Medulla oblongata (tissue), 1 donor: ENCODE measurements around the gene ANKLE2.
"Not testable (repeated sequence)": the region's sequence is repeated elsewhere in the genome, so short reads cannot be mapped to it uniquely, and the experiment has no call there.

Source experiments
- DNase-seq: peaks from one replicate; pipeline ENCODE4 v3.0.0-alpha.2; 2015; ENCODE audit errors: extremely low spot score

The ANKLE2 gene

DNA sequence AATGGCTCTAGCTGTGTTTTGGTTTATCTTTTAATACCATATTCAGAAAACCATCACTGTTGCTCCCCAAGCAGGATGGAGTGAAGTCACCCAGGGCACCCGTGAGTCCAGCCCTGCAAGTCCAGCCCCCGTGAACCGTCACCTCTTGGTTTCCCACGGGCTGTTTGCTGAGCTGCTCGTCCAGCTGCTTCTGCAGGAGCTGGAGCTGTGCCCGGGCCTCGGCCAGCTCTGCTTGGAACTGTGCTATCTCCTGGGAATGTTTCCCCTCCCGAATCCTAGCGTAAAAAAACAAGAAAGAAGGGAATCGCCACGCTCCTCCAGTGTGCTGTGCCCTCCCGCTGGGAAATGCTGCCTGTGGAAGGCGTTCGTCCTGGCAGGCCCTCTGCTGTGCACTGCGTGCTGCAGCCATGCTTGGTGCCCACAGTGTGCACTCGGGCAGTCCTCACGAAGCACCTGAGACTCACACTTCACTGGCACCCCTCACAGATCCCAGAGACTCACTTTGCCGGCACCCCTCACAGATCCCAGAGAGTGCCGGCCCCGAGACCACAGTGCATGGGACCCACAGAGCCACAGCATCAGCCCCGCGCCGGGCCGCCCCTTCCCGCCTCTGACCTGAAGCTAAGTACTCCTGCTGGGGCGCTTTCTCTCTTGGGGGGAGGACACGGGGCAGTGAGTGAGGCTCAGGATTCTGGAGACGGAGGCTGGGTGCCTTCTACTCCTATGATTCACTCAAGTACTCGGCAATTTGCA is 15.4 kb upstream of the ANKLE2 start:
- DNase-seq: no peak

DNA sequence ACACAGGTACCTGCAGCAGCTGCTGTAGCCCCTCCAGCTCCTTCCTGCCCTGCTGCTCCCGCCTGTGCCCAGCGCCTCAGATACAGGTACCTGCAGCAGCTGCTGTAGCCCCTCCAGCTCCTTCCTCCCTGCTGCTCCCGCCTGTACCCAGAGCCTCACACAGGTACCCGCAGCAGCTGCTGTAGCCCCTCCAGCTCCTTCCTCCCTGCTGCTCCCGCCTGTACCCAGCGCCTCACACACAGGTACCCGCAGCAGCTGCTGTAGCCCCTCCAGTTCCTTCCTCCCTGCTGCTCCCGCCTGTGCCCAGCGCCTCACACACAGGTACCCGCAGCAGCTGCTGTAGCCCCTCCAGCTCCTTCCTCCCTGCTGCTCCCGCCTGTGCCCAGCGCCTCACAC is 14.6 kb upstream of the ANKLE2 start:
- not testable (repeated sequence) for DNase-seq

DNA sequence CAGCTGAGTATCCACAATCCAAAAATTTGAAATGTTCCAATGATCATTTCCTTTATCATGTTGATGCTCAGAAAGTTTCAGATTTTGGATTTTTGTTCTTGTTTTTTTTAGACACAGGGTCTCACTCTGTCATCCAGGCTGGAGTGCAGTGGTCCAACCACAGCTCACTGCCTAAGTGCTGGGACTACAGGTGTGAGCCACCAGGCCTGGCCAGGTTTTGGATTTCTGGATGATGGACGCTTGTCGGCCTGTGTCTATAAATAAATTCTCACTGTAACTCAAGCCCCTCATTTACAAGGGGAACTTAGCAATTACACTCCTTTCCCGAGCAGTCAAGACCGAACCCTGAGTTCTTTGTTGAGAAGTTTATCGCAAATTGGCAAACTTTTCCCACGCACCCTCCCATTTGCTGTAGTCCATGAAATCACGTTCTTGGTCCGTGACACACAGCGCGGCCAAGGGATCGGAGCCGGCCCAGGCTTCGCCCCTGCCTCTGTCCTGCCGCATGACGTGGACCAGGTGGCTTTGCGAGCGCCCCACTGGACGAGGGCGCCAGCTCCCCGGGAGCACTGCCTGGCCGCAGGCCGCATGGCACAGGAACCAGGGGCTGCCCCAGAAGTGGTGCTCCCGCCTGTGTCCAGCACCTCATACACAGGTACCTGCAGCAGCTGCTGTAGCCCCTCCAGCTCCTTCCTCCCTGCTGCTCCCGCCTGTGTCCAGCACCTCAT is 14.0 kb upstream of the ANKLE2 start:
- DNase-seq: no peak

DNA sequence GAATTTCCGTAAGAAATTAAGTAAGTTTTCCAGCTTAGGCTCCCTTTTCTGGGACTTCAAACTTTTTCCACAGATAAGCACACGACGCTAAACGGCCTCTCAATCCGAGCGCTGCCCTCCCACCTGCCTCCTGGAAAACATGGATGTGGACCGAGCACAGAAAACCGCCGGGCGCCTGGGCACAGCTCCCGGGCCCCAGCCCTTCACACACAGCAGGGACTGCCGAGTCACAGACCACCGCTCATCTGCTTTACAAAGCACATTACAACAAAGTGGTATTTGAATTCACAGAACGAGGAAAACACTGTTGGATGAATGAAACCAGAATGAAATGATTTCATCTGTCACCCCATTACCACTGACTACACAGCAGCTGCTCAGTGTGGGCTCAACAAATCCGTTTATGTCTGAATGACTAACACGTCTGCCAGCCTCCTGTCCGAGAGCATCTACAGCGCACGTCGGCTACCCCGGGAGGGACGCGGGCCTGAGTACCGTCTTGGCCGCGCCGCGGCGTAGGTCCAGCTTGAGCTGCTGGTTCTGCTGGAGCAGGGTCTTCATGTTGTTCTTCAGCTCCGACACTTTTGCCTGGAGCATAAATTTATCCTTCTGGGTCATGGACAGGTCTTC is 13.1 kb upstream of the ANKLE2 start:
- no peak for DNase-seq

DNA sequence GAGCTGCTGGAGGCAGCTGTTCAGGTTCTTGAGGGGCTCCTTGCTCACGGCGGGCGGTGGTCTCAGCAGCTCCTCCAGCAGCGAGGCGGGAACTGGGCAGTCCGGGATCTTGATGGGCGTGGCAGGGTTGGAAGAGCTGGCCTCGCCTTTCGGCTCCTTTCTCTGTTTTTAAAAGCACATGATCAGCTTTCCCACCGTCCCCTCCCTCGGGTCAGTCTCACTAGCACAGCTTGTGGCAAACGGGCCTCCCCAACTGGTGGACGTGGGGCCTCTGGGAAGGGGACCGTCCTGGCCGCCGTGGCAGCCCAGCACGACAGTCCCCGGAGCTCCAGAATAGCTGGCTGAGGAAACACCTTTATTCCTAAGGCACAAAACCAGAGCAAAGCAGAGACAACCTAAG is 12.5 kb upstream of the ANKLE2 start:
- DNase-seq: no peak

DNA sequence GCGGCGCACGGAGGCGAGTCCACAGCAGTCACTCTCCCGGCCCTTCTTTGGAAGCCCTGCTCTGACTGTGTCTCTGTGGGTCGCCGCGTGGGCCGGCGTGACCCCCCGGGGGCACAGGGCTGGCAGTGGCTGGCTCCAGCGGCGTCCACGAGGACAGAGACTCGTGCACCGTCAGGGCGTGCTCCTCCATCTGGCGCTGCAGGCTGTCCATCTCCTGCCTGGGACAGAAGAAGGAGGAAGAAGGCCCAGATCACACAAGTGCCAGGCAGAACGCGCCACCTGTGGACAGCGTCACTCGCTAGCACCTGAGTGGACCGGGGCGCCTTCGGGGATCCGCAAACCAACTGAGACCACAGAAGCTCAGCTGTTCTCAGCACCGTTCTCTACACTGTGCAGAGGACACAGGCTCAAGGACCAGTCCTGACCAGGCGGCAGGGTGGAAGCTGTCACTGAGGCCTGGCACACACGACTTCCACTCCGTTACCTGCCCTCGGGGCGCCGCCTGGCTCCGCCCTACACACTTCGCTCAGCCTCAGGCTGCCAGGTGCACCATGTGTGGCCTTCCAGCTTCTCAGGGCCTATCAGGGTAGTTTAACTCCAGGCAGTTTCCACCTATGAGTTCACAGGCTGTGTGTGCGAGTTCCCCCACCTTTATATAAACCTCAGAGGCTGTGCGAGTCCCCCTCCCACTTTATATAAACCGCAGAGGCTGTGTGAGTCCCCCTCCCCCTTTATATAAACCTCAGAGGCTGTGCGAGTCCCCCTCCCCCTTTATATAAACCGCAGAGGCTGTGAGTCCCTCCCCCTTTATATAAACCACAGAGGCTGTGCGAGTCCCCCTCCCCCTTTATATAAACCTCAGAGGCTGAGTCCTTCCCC is 11.7 kb upstream of the ANKLE2 start:
- no peak for DNase-seq

DNA sequence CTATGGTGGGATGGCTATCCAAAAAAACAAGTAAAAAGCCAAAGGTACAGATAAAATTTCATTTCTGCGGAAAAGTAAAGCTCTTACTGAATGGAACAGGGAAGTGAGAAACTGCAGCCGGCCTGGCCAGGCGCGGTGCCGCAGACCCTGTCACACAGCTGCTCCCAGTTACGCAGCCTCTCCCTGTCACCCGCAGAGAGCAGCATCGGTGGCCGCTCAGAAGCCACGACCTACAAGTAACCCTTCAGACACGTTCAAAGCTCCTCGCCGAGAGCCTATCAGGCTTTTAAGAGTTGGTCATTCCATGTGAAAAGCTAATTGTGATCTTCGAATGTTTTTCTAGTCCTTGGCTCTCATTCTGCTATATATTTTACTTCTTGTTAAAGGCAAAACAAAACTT is 11.0 kb upstream of the ANKLE2 start:
- DNase-seq: peak; percentile 40

DNA sequence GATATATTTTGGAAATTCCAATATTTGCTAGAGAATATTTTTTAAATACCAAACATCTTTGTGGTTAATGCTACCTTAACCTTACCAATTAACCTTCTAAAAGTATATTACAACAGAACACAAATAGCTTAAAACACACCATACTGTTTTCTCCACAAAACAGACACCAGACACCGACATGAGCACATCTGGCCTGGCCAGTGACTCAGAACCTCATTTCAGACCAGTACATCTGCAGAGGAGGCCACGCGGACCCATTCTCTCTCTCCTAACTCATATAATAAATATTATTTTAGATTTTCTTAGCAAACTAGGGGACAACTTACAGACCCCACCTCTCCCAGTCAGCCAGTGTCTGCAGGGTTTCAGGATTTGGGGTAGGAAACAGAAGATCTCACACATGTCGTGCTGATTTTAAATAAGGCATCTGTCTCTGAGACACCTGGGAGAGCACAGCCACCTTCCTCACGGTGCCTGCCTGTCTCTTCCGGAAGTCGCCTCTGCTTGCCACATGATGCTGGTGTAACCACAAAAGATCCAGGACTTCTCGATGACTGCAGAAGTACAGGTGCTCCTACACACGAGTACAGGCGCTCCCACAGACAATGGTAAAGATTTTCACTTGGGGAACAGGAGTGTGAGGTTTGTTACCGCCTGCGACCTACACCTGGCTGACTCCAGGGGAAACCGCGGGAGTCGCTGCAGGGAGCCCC is 9.7 kb upstream of the ANKLE2 start:
- no peak for DNase-seq

DNA sequence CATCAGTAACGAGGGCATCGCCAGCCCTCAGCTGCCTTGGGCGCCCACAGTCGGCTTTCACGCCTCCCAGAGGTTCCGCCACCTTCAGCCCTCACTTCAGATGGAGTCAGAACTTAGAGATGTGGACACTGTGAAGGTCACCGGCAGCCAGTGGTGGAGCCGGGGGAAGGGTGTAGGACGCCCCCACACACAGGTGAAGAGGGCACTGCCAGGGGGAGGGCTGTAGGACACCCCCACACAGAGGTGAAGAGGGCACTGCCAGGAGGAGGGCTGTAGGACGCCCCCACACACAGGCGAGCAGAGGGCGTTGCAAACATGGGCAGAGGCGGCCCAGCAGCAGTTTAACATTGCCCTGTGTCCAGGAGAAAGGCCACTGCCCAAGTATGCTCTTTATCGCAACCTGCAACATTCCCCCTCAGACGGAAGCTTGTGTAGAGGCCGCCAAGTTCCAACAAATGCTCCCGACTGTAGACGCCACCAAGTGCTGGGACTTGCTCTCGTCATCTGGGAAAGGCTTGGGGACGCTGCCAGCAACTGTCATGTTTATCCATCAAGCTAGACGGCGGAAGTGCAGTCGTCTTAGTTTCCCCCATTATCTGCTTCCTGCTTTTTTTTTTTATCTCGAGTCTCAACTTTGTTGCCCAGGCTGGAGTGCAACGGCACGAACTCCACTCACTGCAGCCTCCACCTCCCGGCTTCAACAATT is 4.9 kb upstream of the ANKLE2 start:
- peak; percentile 32 for DNase-seq

DNA sequence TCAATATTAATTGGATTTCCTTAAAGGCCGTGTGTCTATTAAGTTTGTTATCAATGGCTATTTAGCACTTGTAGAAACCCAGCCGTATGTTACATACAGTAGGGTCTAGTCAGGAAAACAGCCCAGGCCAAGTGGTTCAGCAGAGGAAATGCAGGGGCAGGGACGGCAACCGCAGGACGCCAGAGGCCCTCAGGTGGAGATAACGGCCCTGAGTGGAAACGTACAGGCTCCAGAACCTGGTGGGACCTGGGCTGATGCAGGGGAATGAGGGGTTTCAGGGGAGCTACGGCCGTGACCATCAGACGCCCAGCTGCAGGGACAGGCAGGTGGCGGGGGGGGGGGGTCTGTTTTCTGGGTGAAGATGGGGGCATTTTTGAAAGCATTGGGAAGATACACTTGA is 3.7 kb upstream of the ANKLE2 start:
- no peak for DNase-seq

DNA sequence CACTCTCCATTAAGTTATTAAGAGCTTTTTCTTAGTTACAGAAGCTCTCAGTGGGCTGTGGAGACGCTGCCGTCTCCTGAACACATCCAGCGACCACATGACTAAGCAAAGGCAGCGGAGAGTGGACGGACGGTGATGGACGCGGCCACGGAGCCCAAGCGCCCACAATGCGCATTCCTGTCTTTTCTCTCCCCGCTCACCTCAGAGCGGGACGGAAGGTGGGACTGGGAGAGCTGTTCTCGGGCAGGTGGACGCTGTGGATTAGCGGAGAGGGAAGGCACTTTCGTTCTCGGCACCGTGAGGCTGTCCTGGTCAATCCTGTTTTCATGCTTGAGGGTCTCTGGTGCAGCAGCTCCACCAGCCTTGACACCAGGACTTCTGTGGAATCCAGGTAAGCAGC is 2.6 kb upstream of the ANKLE2 start:
- DNase-seq: no peak

DNA sequence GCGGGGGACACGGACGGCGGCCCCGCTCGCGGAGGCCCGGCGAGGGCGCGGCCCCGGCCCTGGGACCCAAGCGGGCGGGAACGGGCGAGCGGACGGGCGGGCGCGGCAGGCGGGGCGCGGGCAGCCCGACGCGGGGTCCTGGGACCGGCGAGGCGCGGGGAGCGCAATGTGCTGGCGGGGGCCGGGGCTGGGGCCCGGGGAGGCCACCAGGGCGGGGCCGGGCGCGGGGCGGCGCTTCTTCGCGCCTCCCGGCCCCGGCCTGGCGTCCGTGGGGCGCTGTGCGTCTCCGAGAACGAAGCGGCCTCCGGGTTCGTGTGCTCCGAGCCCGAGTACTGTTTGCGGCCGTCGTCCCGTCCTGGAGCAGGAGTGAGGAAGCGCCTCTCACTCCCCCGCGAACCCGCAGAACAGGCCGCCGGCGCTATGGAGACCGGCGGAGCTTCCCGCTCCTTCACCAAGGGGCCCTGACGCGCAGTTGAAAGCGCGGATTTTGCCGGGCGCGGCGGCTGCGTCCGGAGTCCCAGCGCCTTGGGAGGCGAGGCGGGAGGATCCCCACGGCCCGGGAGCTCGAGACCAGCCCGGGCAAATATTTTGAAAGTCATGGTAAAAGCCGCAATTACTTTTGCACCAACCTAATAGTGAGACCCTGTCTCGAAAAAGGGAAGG is 420 bp upstream of the ANKLE2 start:
- DNase-seq: peak; percentile 88

DNA sequence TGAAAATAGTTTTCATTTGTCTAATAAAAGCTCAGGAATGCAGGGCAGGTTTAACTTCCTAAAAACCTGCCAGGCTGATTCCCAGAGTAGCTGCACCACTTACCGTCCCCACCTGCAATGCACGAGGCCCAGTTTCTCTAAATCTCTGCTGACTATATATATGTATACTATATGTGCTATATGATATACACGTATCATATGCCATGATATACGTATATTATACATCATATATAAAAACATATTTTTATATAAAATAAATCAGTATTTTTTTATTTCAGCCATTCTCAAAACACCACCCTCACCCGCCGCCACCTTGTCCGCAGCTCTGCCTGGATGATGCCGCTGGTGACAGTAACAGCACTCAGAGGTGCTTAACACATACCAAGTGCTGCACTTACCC is 2.3 kb downstream of the ANKLE2 start:
- no peak for DNase-seq

DNA sequence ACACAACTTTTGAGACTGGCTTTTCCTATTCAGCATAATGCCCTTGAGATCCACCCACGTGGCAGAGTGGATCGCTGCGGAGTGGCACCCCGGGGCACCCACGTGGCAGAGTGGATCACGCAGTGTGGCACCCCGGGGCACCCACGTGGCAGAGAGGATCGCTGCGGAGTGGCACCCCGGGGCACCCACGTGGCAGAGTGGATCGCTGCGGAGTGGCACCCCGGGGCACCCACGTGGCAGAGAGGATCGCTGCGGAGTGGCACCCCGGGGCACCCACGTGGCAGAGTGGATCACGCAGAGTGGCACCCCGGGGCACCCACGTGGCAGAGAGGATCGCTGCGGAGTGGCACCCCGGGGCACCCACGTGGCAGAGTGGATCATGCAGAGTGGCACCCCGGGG is 2.8 kb downstream of the ANKLE2 start:
- not testable (repeated sequence) for DNase-seq

DNA sequence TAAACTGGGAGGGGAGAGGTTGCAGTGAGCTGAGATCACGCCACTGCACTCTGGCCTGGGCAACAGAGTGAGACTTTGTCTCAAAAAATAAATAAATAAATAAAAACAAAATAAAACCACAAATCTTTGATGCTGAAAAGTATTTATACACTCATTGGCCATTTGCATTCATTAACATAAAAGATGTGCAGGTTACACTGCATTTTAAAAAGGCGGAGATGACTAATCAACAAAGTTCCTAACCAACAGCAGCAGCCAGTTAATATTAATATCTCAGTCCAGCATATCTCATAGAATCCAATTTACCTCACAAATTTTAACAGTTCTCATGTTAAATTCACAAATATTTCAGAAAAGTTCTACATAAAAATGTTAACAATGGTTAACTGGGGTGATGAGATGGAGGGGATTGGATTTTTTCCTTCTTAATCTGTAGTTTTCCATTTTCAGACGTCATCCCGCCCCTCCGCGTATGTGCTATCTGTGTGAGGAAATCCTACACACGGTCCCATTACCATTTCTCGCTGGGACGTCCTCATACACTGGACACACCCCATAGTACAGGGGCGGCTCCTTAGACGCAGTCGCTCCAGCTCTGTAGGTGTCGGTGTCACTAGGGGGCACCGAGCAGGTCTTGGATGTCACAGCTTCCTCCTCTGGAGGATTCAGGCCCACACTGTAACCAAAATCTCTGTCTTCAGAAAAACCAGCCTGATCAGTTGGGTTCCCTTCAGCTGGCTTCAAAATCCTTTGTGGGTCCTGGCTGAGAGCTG is 7.3 kb downstream of the ANKLE2 start:
- DNase-seq: no peak

DNA sequence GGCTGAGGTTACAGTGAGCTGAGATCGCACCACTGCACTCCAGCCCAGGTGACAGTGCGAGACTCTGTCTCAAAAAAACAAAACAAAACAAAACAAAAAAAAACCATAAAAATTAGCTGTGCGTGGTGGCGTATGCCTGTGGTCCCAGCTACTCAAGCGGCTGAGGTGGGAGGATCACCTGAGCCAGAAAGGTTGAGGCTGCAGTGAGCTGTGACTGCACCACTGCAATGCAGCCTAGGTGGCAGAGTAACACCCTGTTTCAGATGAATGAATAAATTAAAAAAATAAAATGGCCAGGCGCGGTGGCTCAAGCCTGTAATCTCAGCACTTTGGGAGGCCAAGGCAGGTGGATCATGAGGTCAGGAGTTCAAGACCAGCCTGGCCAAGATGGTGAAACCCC is 8.0 kb downstream of the ANKLE2 start:
- not testable (repeated sequence) for DNase-seq

DNA sequence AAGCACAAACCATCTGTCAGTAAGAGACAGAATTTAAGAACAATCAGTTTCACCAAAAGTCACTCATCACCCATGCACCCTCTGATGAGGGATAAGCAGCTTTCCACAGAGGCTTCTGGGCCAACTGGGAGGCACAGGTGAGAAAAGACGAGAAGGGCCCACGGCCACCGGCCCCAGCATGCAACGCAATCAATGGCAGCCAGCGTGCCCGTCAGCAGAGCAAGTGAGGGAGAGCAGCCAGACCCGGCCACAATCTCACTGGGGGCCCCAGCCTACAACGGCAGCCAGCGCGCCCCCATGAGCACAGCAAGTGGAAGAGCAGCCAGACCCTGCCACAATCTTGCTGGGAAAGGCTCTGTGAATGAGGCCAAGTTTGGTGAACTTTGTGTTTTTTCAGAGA is 13.3 kb downstream of the ANKLE2 start:
- no peak for DNase-seq

DNA sequence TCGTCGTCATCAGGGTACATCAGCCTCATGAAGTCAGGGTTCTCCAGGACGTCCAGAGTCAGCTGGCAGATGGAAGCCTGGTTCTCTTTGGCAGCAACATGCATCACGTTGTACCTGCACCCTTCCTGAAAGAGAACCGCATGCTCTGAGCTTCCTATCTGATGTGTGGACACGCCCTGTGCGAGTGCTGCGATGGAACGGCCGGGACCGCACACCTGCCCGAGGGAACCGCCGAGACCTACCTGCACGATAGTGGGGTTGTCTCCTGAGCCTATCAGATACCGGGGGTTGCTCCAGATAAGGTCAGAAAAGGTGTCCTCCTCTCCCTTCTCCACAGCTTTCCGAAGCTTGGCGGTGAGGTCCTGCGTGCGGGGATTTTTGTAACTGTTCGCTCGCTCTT is 13.7 kb downstream of the ANKLE2 start:
- no peak for DNase-seq

DNA sequence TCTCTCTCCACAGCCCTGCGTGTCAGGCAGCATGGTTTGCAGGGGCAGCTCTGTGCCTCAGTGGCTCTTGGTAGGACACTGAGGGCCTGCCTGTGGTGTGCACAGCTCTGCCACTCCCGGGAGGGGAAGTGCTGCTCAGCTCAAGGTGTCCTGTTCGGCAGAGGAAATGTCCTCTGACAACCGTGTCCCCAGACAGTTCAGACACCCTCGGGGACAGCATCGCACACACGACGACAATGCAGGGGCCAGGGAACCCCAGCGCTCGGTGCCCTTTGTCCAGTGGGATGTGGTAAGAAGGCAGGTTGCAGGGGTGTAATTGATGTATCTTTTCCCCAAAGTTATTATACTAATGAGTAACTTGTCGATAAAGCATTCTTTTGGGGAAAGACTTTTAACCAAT is 14.2 kb downstream of the ANKLE2 start:
- DNase-seq: no peak
